Stimulated activated CD4-positive, alpha-beta T cell treated with anti-CD3 and anti-CD28 coated beads, TNF-alpha, amount 100 ng/mL, for 24 hours (primary cell): Measurements from ENCODE around the gene RIMBP2.

Experiments
- DNase-seq, 3 experiments: peaks; one replicate each; pipeline ENCODE4 v3.0.0-alpha.2; 2020; ENCODE audit warnings: low read depth in 3 of 3

The RIMBP2 gene

GRCh38 chr12:130506844-130507243, 209.3 kb downstream of the RIMBP2 start:
- DNase-seq: no peak

DNA sequence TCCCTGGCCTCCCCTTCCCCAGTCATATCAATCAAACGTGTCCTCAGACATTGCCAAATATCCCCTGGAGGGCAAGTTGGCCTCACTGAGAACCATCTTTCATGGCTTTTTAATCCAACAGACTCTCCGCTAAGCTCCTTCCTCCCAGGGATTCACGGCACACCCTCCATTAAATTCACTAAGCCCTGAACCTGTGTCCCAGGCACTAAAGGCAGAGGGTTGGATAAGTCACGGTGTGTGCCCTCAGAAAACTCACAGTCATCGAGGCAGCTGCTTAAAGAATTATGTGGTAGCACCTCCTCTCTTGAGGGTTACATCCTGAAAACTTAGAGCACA, 211.3 kb downstream of the RIMBP2 start:
- DNase-seq: no peak

- no peak for DNase-seq
Measured at GRCh38 chr12:130504110-130504839, 211.8 kb downstream of the RIMBP2 start.

DNA sequence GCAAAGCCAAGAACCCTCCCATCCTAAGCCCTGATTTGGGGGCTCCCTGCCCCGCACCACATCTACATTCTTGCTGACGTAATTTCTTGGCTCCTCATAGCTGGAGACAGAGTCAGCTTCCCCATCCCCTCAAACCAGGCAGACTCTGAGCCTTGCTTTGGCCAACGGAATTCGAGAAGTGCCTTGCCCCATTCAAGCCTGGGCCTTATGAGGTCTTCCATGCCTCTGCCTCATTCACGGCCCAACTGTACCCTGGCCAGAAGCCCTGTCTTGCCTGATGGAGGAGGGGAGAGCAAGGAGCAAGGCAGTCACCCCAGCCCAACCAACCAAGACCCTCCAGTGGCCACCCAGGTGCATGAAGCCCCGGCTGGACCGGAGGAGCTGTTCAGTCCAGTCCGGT, 214.3 kb downstream of the RIMBP2 start:
- no peak for DNase-seq

DNA sequence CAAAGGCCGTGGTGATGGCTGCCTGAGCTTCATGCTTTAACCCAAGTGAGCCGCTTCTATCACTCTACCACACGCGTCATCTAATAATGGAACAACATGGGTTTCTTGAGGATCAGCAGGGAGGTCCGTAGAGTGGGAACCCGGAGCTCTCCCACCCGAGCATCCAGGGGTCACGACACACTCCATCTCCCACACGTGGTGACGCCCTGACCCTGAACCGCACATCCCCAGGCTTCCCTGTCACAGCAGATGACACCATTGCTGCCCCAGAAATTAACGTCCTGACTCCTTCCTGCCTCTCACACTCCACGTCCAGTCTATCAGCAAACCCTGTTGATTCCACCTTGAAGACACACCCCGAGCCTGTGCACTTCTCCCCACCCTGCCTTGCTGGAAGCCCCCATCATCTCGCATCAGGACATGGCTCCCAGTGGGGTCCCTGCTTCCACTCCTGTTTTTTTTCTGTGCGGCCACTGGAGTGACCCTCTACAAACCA, 215.2 kb downstream of the RIMBP2 start:
- no peak for DNase-seq

GRCh38 chr12:130499474-130499873, 216.6 kb downstream of the RIMBP2 start:
- DNase-seq: no peak

- DNase-seq: no peak
Measured at GRCh38 chr12:130498589-130499385, 217.3 kb downstream of the RIMBP2 start.

GRCh38 chr12:130497991-130498390, 218.1 kb downstream of the RIMBP2 start:
- DNase-seq: no peak

DNA sequence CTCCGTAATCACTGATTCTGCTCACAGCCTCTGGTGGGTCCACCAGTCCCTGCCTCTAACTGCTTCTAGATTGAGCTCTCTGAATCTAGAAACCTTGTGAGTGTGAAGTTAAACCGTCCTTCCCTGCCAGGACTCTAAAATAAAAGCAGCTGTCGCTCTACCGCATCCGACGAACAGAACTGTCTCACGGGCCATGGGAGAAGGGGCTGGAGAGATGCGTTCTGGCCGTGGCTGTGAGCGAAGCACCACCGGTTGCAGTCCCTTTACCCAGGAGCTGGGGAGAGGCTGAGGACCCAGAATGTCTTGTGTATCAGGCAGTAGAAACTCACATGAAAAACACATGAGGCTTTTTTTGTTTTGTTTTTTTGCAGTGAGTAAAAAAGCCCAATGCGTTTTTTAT, 218.8 kb downstream of the RIMBP2 start:
- DNase-seq: no peak

DNA sequence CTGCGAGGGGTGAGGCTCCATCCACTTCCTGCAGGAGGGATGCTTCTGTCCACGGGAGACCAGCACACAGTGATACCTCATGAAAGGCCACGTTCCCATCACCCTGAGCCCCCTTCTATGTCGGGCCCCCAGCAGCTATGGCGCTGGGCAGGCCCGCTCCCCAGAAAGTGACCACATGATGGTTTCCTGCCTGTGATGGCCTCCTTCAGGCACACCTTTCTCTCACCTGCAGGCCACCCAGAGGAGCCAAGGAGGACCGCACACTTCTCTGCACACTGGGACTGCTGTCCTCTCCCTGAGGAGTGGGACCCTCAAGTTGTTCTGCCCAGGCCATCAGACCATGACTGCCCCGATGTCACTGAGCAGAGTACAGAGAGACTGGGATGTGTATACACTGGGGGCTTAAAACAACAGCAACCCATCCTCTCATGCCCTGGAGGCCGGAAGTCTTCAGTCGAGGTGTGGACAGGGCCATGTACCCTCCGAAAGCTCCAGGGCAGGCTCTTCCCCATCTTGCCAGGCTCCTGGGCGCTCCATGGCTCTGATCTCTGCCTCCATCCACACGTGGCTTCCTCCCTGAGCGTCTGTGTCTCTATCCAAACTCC, 219.5 kb downstream of the RIMBP2 start:
- no peak for DNase-seq

DNA sequence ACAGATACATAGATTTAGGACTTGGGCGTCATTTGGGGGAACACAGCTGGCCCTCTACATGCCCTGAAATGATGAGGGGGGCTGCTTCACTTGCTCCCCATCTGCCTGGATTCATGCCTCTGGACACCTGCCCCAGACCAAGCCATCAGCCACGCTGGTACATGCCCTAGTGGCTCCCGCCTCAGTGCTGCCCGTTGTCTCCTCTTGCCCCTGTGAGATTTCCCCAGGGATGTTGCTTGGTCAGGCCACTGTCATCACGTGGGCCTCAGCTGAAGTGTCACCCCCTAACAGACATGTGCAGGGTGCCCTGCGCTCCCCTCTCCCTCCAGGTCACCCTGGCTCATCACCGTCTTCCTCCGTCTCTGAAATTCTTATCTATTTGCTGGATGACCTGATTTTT, 220.9 kb downstream of the RIMBP2 start:
- DNase-seq: no peak

GRCh38 chr12:130494736-130495135, 221.4 kb downstream of the RIMBP2 start:
- no peak for DNase-seq

DNA sequence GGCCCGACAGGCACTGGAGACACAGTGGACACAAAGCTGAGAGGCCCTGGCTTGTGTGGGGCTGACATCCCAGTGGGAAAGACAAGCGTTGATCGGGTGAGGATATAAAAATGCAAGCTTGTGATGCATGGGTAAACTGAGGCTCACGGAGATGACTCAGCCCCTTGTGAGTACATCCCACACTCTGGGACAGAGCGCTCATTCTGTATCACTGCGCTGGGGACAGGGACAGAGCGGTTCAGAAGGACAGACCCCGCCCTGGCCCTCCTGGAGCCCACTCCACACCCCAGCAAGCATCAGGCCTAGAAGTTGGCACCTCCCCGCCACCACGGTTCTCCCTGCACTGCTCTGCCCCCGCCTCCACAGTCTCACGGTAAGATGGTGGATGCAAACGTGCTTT, 222.1 kb downstream of the RIMBP2 start:
- no peak for DNase-seq

DNA sequence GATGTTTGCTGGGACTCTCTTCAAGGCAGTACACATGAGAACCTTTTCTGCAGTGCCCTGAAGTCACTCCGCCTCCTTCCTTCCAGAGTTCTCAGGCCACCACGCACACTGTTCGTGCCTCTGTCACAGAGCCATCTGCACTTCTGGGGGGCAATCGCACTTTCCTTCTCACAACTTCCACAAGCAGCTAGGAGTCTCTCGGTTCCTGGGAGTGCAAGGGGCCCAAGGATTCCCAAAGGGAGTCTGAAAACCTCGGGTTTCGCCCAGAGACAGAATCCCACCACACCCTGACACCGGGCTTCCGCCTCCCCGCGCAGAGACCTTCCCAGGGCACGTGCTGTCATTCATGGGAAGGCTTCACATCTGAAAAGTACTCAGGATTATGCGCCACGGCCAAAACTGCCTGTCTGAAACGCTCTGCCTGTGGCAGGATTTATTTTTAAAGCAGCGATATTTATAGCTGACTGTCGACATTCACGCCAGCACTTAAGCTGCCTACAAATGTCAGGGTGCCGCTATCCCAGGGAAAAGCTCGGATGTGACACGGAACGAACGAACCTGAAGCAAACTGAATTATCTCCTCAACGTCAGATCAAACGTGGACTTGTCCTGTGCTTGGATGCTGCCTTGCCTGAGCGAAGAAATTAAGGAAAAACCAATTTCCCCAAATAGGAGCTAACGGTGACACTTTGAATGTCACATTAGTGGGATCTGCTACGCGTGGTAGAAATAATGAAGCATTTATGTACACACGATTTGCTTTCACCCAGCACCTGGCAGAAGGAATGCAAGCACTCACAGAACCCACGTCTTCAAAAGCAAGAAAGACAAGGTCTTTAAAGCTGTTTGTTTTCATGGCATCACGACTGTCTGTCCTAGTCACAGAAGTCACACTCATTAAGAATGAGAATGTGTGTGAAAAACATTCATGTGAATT, 224.4 kb downstream of the RIMBP2 start:
- DNase-seq: no peak

GRCh38 chr12:130490674-130491073, 225.4 kb downstream of the RIMBP2 start:
- no peak for DNase-seq

- DNase-seq: no peak
Measured at GRCh38 chr12:130489293-130489692, 226.8 kb downstream of the RIMBP2 start.

GRCh38 chr12:130488358-130488710, 227.8 kb downstream of the RIMBP2 start:
- no peak for DNase-seq

GRCh38 chr12:130487636-130488357, 228.3 kb downstream of the RIMBP2 start:
- no peak for DNase-seq

DNA sequence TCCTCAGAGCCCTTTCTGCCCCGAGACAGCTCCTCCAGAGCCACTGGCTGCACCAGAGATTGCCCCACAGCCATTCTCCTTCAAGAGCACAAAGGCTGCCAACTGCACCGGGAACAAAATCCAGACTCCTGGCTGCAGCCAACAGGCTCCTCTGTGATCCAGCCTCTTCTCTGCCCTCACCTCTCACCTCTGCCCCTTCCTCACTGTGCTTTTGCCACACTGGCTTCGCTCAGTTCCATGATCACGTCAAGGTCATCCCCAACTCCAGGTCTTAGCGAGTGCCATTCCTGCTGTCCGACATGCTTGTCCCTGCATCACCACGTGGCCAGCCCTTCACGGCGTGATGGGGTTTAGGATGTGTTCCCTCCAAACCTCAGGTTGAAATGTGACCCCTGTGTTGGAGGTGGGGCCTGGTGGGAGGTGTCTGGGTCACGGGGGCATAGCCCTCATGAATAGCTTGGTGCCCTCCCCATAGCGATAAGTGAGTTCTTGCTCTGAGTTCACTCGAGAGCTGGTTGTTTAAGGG, 229.1 kb downstream of the RIMBP2 start:
- DNase-seq: no peak

GRCh38 chr12:130486146-130486435, 230.0 kb downstream of the RIMBP2 start:
- no peak for DNase-seq
